Neuronal stem cell (in vitro differentiated cells): Measurements from ENCODE around the gene FN3K.

Source experiments
- DNase-seq: peaks from one replicate; pipeline ENCODE4 v3.0.0-alpha.2; 2013; ENCODE audit warnings: low spot score
- H2AFZ ChIP-seq: one replicate; pipeline ENCODE4 v1.6.1; 2013; ENCODE audit warnings: mild to moderate bottlenecking, low read length, inconsistent platforms
- H2AK5ac ChIP-seq: 2 replicates; pipeline ENCODE4 v1.6.1; 2013; ENCODE audit warnings: low read depth, mild to moderate bottlenecking, inconsistent platforms, low read length, moderate library complexity, mixed read lengths
- H2BK120ac ChIP-seq: 2 replicates; pipeline ENCODE4 v1.6.1; 2013; ENCODE audit warnings: low read depth, mild to moderate bottlenecking, inconsistent platforms, low read length, moderate library complexity, mixed read lengths
- H2BK12ac ChIP-seq: one replicate; pipeline ENCODE4 v1.6.1; 2013; ENCODE audit warnings: low read length, inconsistent platforms
- H2BK15ac ChIP-seq: 2 replicates; pipeline ENCODE4 v1.6.1; 2013; ENCODE audit warnings: mild to moderate bottlenecking, low read length, inconsistent platforms, mixed read lengths
- H2BK5ac ChIP-seq: one replicate; pipeline ENCODE4 v1.6.1; 2013; ENCODE audit warnings: inconsistent platforms, mild to moderate bottlenecking, low read length, moderate library complexity
- H3K14ac ChIP-seq: one replicate; pipeline ENCODE4 v1.6.1; 2013; ENCODE audit warnings: low read length, inconsistent platforms
- H3K18ac ChIP-seq: 2 replicates; pipeline ENCODE4 v1.6.1; 2013; ENCODE audit warnings: low read length, inconsistent platforms
- H3K23ac ChIP-seq: 2 replicates; pipeline ENCODE4 v1.6.1; 2013; ENCODE audit warnings: low read depth, mild to moderate bottlenecking, mixed read lengths, low read length, inconsistent platforms; ENCODE audit not compliant: poor library complexity
- H3K27ac ChIP-seq: replicated peaks from 3 replicates; pipeline ENCODE4 v1.5.1; 2013; ENCODE audit warnings: low read length, inconsistent platforms
- H3K27me3 ChIP-seq, 3 experiments: 2 replicates each; pipeline ENCODE4 v1.6.1; 2013; ENCODE audit warnings: low read length in 3 of 3, mild to moderate bottlenecking in 2 of 3, inconsistent platforms in 1 of 3, low read depth in 1 of 3, mixed read lengths in 1 of 3, moderate library complexity in 1 of 3; ENCODE audit not compliant: control insufficient read depth in 3 of 3, insufficient read depth in 3 of 3
- H3K36me3 ChIP-seq, 2 donors: replicated peaks in 1 of 2; 2 replicates each; pipeline ENCODE4 v1.6.1; 2013; ENCODE audit warnings: low read length in 2 of 2; ENCODE audit not compliant: control insufficient read depth in 2 of 2, insufficient read depth in 2 of 2
- H3K4ac ChIP-seq: 2 replicates; pipeline ENCODE4 v1.6.1; 2013; ENCODE audit warnings: inconsistent platforms, mild to moderate bottlenecking, low read length, moderate library complexity
- H3K4me1 ChIP-seq, 2 donors: 1 replicate in 1 of 2; 2 replicates in 1 of 2; pipeline ENCODE4 v1.6.1; 2013; ENCODE audit warnings: low read length in 2 of 2, low read depth in 1 of 2; ENCODE audit not compliant: control insufficient read depth in 2 of 2, insufficient read depth in 1 of 2
- H3K4me2 ChIP-seq: one replicate; pipeline ENCODE4 v1.6.1; 2013; ENCODE audit warnings: mild to moderate bottlenecking, low read length, inconsistent platforms; ENCODE audit not compliant: insufficient read depth, poor library complexity, severe bottlenecking
- H3K4me3 ChIP-seq, 2 donors: 2 replicates each; pipeline ENCODE4 v1.5.1; 2013; ENCODE audit warnings: low read length in 2 of 2, mild to moderate bottlenecking in 2 of 2, inconsistent platforms in 1 of 2, moderate library complexity in 1 of 2
- H3K79me1 ChIP-seq: one replicate; pipeline ENCODE4 v1.6.1; 2013; ENCODE audit warnings: low read depth, mild to moderate bottlenecking, inconsistent platforms, low read length, moderate library complexity
- H3K9ac ChIP-seq: one replicate; pipeline ENCODE4 v1.6.1; 2013; ENCODE audit warnings: mild to moderate bottlenecking, low read depth, low read length, inconsistent platforms; ENCODE audit not compliant: poor library complexity
- H3K9me3 ChIP-seq, 2 donors: replicated peaks in 1 of 2; 2 replicates each; pipeline versions ENCODE3 to v1.6.1; 2013; ENCODE audit warnings: low read length in 2 of 2, mild to moderate bottlenecking in 2 of 2, inconsistent platforms in 1 of 2, low read depth in 1 of 2, mixed read lengths in 1 of 2, moderate library complexity in 1 of 2; ENCODE audit not compliant: control insufficient read depth in 2 of 2, insufficient read depth in 1 of 2
- H4K8ac ChIP-seq: one replicate; pipeline ENCODE4 v1.6.1; 2013; ENCODE audit warnings: low read depth, mild to moderate bottlenecking, inconsistent platforms, low read length, moderate library complexity
- H4K91ac ChIP-seq: one replicate; pipeline ENCODE4 v1.6.1; 2013; ENCODE audit warnings: low read length, low read depth, mild to moderate bottlenecking, inconsistent platforms; ENCODE audit not compliant: poor library complexity
- WGBS, 2 donors: extraction: QIAGEN DNeasy Blood & Tissue Kit; methylation state at CpG; one replicate each; pipeline ENCODE4 v1.1.7; 2013; ENCODE audit warnings: missing lambda C conversion rate in 2 of 2, mixed read lengths in 1 of 2; ENCODE audit not compliant: insufficient read length in 2 of 2, insufficient replicate concordance in 1 of 2; ENCODE audit errors: extremely low coverage in 2 of 2; 5-methylcytosine and 5-hydroxymethylcytosine counted together

The FN3K gene

DNA sequence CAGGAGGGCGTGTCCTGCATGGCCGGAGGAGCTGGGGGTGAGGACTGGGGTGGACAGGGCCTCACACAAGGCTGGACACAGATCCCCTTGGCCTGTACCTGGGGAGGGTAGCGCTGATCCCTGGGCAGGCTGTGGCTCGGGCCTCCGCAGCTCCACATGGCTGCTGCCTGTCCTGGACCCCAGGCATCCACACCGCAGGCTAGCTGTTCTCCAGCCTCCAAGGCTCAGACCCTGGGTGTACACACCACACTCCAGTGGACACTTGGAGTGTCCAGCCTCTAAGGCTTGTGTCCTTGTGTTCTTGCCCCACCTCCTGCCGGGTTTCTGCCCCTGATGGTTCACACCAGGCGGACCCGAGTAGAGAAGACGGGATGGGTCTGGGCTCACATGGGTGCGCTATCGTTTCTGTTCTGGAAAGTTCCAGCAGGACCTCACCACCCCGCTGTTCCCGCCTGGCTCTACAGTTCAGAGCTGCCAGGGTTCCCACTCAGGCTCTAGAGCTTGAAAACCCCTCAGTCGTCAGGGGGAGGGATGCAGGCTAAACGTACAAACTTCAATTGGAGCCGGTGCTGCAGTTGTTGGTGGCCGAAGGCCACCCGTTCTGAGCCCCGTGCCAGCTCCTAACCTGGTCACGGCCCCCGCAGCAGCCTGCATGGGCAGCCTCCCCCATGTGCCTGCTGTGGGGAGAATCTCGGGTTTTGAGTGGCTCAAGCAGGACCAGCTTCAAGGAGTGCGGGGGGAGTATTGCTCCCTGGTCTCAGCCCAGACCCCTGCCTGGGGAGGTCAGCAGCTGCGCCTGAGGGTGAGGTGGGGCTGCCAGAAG lies 25.5 kb upstream of the FN3K start:
- Histone ChIP-seq H3K79me1 (no peaks in the 10 kb centered on the region), H3K9ac (no peak overlapping the region), H2BK120ac (peak overlapping the region; percentile 74), H3K36me3 (no peaks in the 10 kb centered on the region), H4K91ac (peak overlapping the region; percentile 64), H2BK12ac (peak overlapping the region; percentile 73), H3K27me3 (peaks cover 0 to 7% (median 3%) of the 10 kb centered on the region in 3 experiments), H3K14ac (peak overlapping the region; percentile 5), H3K18ac (peak overlapping the region; percentile 77), H2AFZ (peak overlapping the region; percentile 63), H3K4me1 (no peaks in the 10 kb centered on the region), H3K4me2 (no peak overlapping the region), H2BK5ac (peak overlapping the region; percentile 82), H4K8ac (no peak overlapping the region), H3K9me3 (peaks cover 0 to 5% of the 10 kb centered on the region in 2 donors), H3K27ac (no peak overlapping the region), H2BK15ac (peak overlapping the region; percentile 99), H3K4ac (no peak overlapping the region), H2AK5ac (peak overlapping the region; percentile 60), H3K4me3 (no peak overlapping the region), H3K23ac (peak overlapping the region; percentile 55)
- WGBS, 2 donors, result no CpG with 5 or more reads among the region's 25 CpGs
- DNase-seq, result no peak

- DNase-seq, result no peak
- Histone ChIP-seq H3K18ac (peak overlapping the region; percentile 64), H2BK5ac (peak overlapping the region; percentile 82), H3K4ac (no peak overlapping the region), H3K79me1 (no peaks in the 10 kb centered on the region), H2AK5ac (peak overlapping the region; percentile 60), H3K9ac (no peak overlapping the region), H3K23ac (peak overlapping the region; percentile 55), H2AFZ (peak overlapping the region; percentile 63), H2BK12ac (peak overlapping the region; percentile 73), H3K4me3 (no peak overlapping the region), H3K36me3 (no peaks in the 10 kb centered on the region), H3K27me3 (peaks cover 0 to 3% (median 2%) of the 10 kb centered on the region in 3 experiments), H3K27ac (no peak overlapping the region), H4K8ac (no peak overlapping the region), H3K9me3 (peaks cover 0 to 5% of the 10 kb centered on the region in 2 donors), H3K4me1 (no peaks in the 10 kb centered on the region), H2BK120ac (no peak overlapping the region), H3K14ac (no peak overlapping the region), H4K91ac (no peak overlapping the region), H2BK15ac (peak overlapping the region; percentile 99), H3K4me2 (no peak overlapping the region)
- no CpG with 5 or more reads among the region's 29 CpGs for WGBS, 2 donors
Observed at GRCh38 chr17:82710499-82711232, 24.7 kb upstream of the FN3K start.

DNA sequence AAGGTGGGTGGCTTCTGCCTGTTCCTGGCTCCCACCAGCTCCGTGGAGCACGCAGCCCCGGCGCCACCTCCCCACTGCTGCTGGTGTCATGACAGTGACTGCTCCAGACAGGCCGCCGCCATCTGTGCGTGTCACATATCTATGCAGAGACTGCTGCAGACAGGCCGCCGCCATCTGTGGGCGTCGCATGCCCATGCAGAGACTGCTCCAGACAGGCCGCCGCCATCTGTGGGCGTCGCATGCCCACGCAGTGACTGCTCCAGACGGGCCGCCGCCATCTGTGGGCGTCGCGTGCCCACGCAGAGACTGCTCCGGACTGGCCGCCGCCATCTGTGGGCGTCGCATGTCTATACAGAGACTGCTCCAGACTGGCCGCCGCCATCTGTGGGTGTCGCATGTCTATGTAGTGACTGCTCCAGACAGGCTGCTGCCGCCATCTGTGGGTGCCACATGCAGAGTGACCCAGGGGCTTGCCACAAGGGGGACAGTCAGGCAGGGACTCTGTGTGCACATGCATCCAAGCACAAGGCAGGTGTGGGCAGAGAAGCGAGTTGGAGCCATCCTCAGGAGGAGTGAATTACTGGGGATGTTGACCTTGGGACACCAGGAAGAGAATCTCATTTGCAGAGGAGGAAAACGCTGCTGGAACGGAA lies 22.2 kb upstream of the FN3K start:
- peaks cover 0 to 3% (median 0%) of the 10 kb centered on the region in 3 experiments for H3K27me3 ChIP-seq
- peak overlapping the region; percentile 2 for H2BK5ac ChIP-seq
- no peak for DNase-seq
- no peak overlapping the region for H3K23ac ChIP-seq
- no peak overlapping the region for H3K14ac ChIP-seq
- peaks cover 5 to 9% of the 10 kb centered on the region in 2 donors for H3K4me1 ChIP-seq
- H3K18ac ChIP-seq, result no peak overlapping the region
- no peak overlapping the region for H2BK15ac ChIP-seq
- H3K9me3 ChIP-seq, result peaks cover 0 to 5% of the 10 kb centered on the region in 2 donors
- no peak overlapping the region for H3K4me3 ChIP-seq
- H3K79me1 ChIP-seq, result peaks cover 3% of the 10 kb centered on the region
- H2BK120ac ChIP-seq, result no peak overlapping the region
- peak overlapping the region; percentile 60 for H3K9ac ChIP-seq
- H2BK12ac ChIP-seq, result peak overlapping the region; percentile 22
- peak overlapping the region; percentile 53 for H3K4ac ChIP-seq
- peak overlapping the region; percentile 56 for H2AK5ac ChIP-seq
- H4K8ac ChIP-seq, result no peak overlapping the region
- WGBS, 2 donors, result no CpG with 5 or more reads among the region's 35 CpGs
- H3K36me3 ChIP-seq, result no peaks in the 10 kb centered on the region
- no peak overlapping the region for H3K4me2 ChIP-seq
- H2AFZ ChIP-seq, result no peak overlapping the region
- no peak overlapping the region for H4K91ac ChIP-seq
- no peak overlapping the region for H3K27ac ChIP-seq
